ENCODE data around the gene SHBG.
"Not testable (repeated sequence)": the region's sequence is repeated elsewhere in the genome, so short reads cannot be mapped to it uniquely, and the experiment has no call there.

Gene SHBG

GRCh38 chr17:7592422-7593021, 37.4 kb upstream of the SHBG start:
- H3K27me3 Mint-ChIP-seq: no peaks in the 10 kb centered on the region
- no peak overlapping the region for H3K27ac Mint-ChIP-seq
- H3K4me3 Mint-ChIP-seq: no peak overlapping the region
- H3K9me3 Mint-ChIP-seq: no peaks in the 10 kb centered on the region
- no peaks in the 10 kb centered on the region for H3K4me1 Mint-ChIP-seq
- H3K36me3 Mint-ChIP-seq: peaks cover 23% of the 10 kb centered on the region

DNA sequence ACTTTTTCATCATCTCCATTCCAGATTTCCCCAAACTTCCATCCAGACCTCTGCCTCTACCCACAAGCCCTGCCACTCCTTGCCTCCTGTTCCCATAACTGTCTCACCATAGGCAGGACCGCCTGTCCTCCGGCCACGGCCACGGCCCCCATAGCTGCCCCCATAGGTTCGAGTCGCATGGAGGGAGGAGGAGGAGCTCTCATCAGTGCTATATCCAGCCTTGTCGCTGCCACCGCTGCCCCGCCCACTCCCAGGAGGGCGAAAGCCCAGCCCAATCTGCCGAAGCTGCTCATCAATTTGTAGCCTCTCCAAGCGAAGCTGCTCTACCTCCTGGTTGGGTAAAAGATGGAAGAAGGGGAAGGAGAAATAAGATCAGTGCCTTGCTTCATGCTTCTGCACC, 36.6 kb upstream of the SHBG start:
- Mint-ChIP-seq H3K36me3 (peaks cover 23% of the 10 kb centered on the region), H3K9me3 (no peaks in the 10 kb centered on the region), H3K4me3 (no peak overlapping the region), H3K27ac (peak overlapping the region; percentile 19), H3K4me1 (no peaks in the 10 kb centered on the region), H3K27me3 (no peaks in the 10 kb centered on the region)

GRCh38 chr17:7597561-7597960, 32.4 kb upstream of the SHBG start:
- H3K4me3 Mint-ChIP-seq, H3K4me1 Mint-ChIP-seq, H3K9me3 Mint-ChIP-seq, H3K27me3 Mint-ChIP-seq, H3K27ac Mint-ChIP-seq: not testable (repeated sequence)
- peaks cover 24% of the 10 kb centered on the region for H3K36me3 Mint-ChIP-seq

DNA sequence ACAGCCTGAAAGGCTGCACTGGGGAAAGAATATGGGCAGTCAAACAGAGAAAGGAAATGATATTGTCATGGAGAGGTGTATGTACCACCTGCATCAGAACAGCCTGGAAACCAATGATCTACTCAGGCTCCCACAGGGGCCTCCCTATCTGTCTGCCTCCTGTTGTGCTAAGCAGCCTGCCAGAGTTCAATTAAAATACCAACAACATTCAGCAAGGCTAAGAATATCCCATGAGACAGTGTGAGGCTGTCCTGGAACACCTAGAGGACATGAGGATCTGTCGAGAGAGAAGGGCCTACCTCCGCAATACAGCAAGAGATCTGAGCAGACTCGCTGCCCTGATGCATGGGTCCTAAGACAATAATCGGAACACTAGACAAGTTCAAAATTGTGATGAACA, 23.7 kb upstream of the SHBG start:
- Mint-ChIP-seq H3K9me3 (no peaks in the 10 kb centered on the region), H3K27me3 (no peaks in the 10 kb centered on the region), H3K4me1 (peaks cover 32% of the 10 kb centered on the region), H3K36me3 (peaks cover 8% of the 10 kb centered on the region), H3K4me3 (no peak overlapping the region), H3K27ac (no peak overlapping the region)

DNA sequence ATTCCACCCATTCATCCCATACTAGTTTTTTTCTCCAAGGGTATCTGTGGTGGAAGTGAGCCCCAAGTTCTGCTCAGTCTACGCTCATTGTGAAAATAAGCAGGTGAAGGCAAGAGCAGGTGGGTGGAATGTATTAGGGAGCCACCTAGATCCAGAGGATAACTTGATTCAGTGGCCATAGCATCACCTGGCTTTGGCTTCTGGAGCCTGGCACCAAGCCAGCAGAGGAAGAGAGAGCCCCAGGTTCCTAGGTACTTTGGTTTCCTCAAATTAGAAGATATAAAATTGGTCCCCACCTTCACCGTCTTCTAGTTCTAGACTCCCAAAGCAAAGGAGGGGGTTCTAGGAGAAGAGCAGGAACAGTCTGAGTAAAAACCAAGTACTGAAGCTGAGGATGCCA, 19.3 kb upstream of the SHBG start:
- Mint-ChIP-seq H3K4me3 (no peak overlapping the region), H3K36me3 (peaks cover 6% of the 10 kb centered on the region), H3K27me3 (no peaks in the 10 kb centered on the region), H3K9me3 (no peaks in the 10 kb centered on the region), H3K4me1 (peaks cover 58% of the 10 kb centered on the region), H3K27ac (peak overlapping the region; percentile 35)

DNA sequence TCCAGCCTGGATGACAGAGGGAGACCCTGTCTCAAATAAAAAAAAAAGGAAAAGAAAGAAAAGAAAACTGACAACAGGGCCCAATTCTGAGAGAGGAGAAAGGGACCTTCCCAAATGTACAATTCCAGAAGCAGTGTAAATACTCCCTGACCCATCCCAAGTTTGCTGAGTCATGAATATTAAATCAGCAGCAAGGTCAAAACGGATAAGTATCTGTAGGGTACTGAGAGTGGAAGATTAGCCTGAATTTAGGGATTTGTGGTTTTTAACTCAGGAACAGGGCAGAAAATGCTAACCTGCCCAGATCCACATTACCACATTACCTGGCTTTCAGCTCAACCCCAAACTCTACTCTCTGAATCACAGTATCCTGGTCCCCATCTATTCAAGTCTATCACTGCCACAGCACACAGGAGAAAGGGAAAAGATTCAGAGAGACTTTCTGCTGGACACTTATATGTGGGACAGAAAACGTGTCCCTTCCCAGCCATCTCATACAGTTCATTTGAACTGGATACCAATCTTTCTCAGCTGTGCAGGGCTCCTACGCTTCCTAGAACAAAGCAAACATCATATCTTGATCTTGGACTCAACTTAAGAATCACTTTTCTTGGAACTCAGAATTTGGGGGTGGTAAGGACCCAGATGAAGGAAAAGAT, 18.2 kb upstream of the SHBG start:
- H3K4me3 Mint-ChIP-seq: peak overlapping the region; percentile 99
- peaks cover 4% of the 10 kb centered on the region for H3K36me3 Mint-ChIP-seq
- H3K27me3 Mint-ChIP-seq: no peaks in the 10 kb centered on the region
- peak overlapping the region; percentile 76 for H3K27ac Mint-ChIP-seq
- no peaks in the 10 kb centered on the region for H3K9me3 Mint-ChIP-seq
- peaks cover 49% of the 10 kb centered on the region for H3K4me1 Mint-ChIP-seq

GRCh38 chr17:7612294-7612640, 17.7 kb upstream of the SHBG start:
- peaks cover 4% of the 10 kb centered on the region for H3K36me3 Mint-ChIP-seq
- peaks cover 49% of the 10 kb centered on the region for H3K4me1 Mint-ChIP-seq
- H3K4me3 Mint-ChIP-seq: peak overlapping the region; percentile 99
- H3K27ac Mint-ChIP-seq: peak overlapping the region; percentile 76
- H3K27me3 Mint-ChIP-seq: no peaks in the 10 kb centered on the region
- H3K9me3 Mint-ChIP-seq: no peaks in the 10 kb centered on the region

GRCh38 chr17:7613769-7614424, 16.0 kb upstream of the SHBG start:
- Mint-ChIP-seq H3K4me1 (peaks cover 44% of the 10 kb centered on the region), H3K4me3 (peak overlapping the region; percentile 99), H3K27ac (peak overlapping the region; percentile 98), H3K9me3 (no peaks in the 10 kb centered on the region), H3K36me3 (peaks cover 4% of the 10 kb centered on the region), H3K27me3 (no peaks in the 10 kb centered on the region)

DNA sequence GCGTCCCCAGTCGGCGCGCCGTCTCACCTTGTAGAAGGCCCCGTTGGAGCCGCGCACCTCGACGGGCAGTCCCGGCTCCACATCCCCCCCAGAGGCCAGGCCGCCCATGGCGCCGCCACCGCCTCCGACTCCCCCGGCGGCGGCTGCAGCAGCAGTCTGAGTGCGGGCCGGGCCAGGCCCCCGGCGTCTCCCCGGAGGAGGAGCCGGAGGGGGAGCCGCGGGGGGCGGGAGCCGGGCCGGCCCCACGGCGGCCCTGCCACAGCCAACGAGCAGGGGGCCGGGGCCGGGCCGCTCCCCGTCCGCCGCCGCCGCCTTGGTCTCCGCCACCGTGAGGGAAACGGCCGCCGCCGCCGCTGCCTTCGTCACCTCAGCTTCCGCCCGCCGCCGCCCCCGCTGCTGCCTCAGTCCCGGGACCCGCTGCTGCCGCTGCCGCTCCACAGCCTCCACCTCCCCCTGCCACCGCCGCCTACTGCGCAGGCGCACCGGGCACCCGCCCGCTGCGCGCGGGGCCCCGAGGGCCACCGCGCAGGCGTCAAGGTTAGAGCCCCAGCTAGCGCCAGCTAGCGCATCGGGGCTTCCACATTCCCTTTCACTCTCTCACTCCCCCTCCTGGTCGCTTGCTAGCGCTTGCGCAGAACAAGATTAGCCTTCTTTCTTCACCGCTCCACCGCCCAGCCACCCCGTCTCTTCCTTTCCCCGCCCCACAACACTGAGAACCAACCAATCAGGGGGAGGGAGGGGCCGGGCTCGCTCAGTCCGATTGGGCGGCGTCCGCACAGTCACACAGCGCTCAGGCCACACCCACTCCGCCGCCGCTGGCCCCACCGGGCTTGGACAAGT, 15.3 kb upstream of the SHBG start, which contains the start of gene FXR2:
Gene FXR2 (minus strand): TSS at position 473 of the 840 bp plus-strand sequence. CDS start 365 bp downstream, at position 108.
- peak within 1 kb of the TSS; percentile 99 for H3K4me3 Mint-ChIP-seq
- no peaks in the 10 kb centered on the region for H3K9me3 Mint-ChIP-seq
- peaks cover 3% of the 10 kb centered on the region for H3K36me3 Mint-ChIP-seq
- peaks cover 39% of the 10 kb centered on the region for H3K4me1 Mint-ChIP-seq
- no peaks in the 10 kb centered on the region for H3K27me3 Mint-ChIP-seq
- H3K27ac Mint-ChIP-seq: peak within 1 kb of the TSS; percentile 98

GRCh38 chr17:7615265-7615747, 14.6 kb upstream of the SHBG start:
- peaks cover 37% of the 10 kb centered on the region for H3K4me1 Mint-ChIP-seq
- peaks cover 3% of the 10 kb centered on the region for H3K36me3 Mint-ChIP-seq
- no peaks in the 10 kb centered on the region for H3K9me3 Mint-ChIP-seq
- peak overlapping the region; percentile 94 for H3K27ac Mint-ChIP-seq
- peak overlapping the region; percentile 93 for H3K4me3 Mint-ChIP-seq
- no peaks in the 10 kb centered on the region for H3K27me3 Mint-ChIP-seq

- no peaks in the 10 kb centered on the region for H3K36me3 Mint-ChIP-seq
- no peaks in the 10 kb centered on the region for H3K27me3 Mint-ChIP-seq
- H3K4me3 Mint-ChIP-seq: no peak overlapping the region
- no peak overlapping the region for H3K27ac Mint-ChIP-seq
- peaks cover 4% of the 10 kb centered on the region for H3K4me1 Mint-ChIP-seq
- no peaks in the 10 kb centered on the region for H3K9me3 Mint-ChIP-seq
These were observed 11.3 kb upstream of the SHBG start for GRCh38 chr17:7618608-7619007.

GRCh38 chr17:7620835-7621234, 9.1 kb upstream of the SHBG start:
- Mint-ChIP-seq H3K36me3 (no peaks in the 10 kb centered on the region), H3K4me1 (no peaks in the 10 kb centered on the region), H3K9me3 (no peaks in the 10 kb centered on the region), H3K4me3 (no peak overlapping the region), H3K27me3 (no peaks in the 10 kb centered on the region), H3K27ac (no peak overlapping the region)

- Mint-ChIP-seq H3K36me3 (no peaks in the 10 kb centered on the region), H3K9me3 (no peaks in the 10 kb centered on the region), H3K27ac (peak overlapping the region; percentile 41), H3K27me3 (no peaks in the 10 kb centered on the region), H3K4me1 (peaks cover 19% of the 10 kb centered on the region), H3K4me3 (no peak overlapping the region)
These were observed 6.3 kb upstream of the SHBG start for GRCh38 chr17:7623661-7624060.

- not testable (repeated sequence) for H3K27me3 Mint-ChIP-seq, H3K9me3 Mint-ChIP-seq, H3K36me3 Mint-ChIP-seq, H3K4me3 Mint-ChIP-seq, H3K27ac Mint-ChIP-seq
- H3K4me1 Mint-ChIP-seq: peaks cover 19% of the 10 kb centered on the region
These were observed 4.2 kb upstream of the SHBG start for GRCh38 chr17:7625749-7626148.

- H3K27ac Mint-ChIP-seq: peak overlapping the region; percentile 30
- no peaks in the 10 kb centered on the region for H3K36me3 Mint-ChIP-seq
- peak overlapping the region; percentile 88 for H3K4me3 Mint-ChIP-seq
- no peaks in the 10 kb centered on the region for H3K9me3 Mint-ChIP-seq
- H3K4me1 Mint-ChIP-seq: peaks cover 19% of the 10 kb centered on the region
- H3K27me3 Mint-ChIP-seq: no peaks in the 10 kb centered on the region
These were observed 3.6 kb upstream of the SHBG start for GRCh38 chr17:7626307-7626706.

DNA sequence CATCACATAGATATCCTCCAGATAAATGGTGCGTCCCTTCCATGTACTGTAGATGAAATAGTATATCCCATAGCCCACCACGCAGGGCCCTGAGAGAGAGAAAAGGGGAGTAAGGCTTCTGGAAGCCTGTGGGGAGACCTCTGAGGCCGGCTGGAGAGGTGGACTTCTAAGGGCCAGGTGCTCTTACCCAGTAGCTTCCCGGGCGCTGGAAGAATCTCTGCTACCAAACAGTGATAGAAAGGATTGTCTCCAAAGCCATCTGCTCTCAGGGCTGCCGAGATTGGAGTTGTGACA, 3.0 kb upstream of the SHBG start:
- H3K36me3 Mint-ChIP-seq: no peaks in the 10 kb centered on the region
- H3K4me1 Mint-ChIP-seq: peaks cover 19% of the 10 kb centered on the region
- H3K4me3 Mint-ChIP-seq: peak overlapping the region; percentile 88
- no peaks in the 10 kb centered on the region for H3K27me3 Mint-ChIP-seq
- H3K9me3 Mint-ChIP-seq: no peaks in the 10 kb centered on the region
- no peak overlapping the region for H3K27ac Mint-ChIP-seq
